ENCODE data around the gene PCDHGB6. TPM values are rescaled to one million over a fixed set of nuclear protein-coding genes. Genes with fewer than 3 reads are reported as not detected.

The PCDHGB6 gene
- total RNA-seq, 1 experiment from 2014 or later = 6.0 TPM

GRCh38 chr5:141412854-141413539, 5.2 kb downstream of the PCDHGB6 start, which contains the start of gene PCDHGA10:
TSS of gene PCDHGA10 (plus strand) at chr5:141412987. CDS start at chr5:141413176, 189 bp downstream.
- no peak within 1 kb of the TSS for H2AK5ac ChIP-seq (ENCODE audit: insufficient read length, low read length)
- H3K9me3 ChIP-seq (ENCODE audit: control insufficient read depth, low read depth, low read length) = no peaks in the 10 kb centered on the region
- Mint-ChIP-seq H3K9me3 (peaks cover 36 to 47% of the 10 kb centered on the region in 2 experiments), H3K27me3 (ENCODE audit: low read depth) (peaks cover 28% of the 10 kb centered on the region), H3K27ac (peak within 1 kb of the TSS in 1 of 3 experiments; percentile 93; a peak in 2 of 7 replicates), H3K4me1 (peaks cover 16 to 23% of the 10 kb centered on the region in 2 experiments), H3K4me3 (peak within 1 kb of the TSS; percentile 83 to 87), H3K36me3 (ENCODE audit: insufficient read depth in 1 of 3, low read depth in 3 of 3) (peaks cover 29 to 55% (median 36%) of the 10 kb centered on the region in 3 experiments)
- H3K79me1 ChIP-seq (ENCODE audit: insufficient read depth, low read depth, low read length, poor library complexity, severe bottlenecking) = no peaks in the 10 kb centered on the region
- H3K23ac ChIP-seq (ENCODE audit: insufficient read length, low read depth, low read length) = no peak within 1 kb of the TSS
- peak; percentile 73 for DNase-seq
- H3K27me3 ChIP-seq (ENCODE audit: insufficient read depth, low read length) = no peaks in the 10 kb centered on the region; the same call in 1 of the 2 replicates
- peak within 1 kb of the TSS; percentile 29 for H3K4me2 ChIP-seq (ENCODE audit: insufficient read depth, insufficient read length, low read length)
- H2BK20ac ChIP-seq (ENCODE audit: low read depth, low read length, poor library complexity, severe bottlenecking) = no peak within 1 kb of the TSS
- H3K14ac ChIP-seq (ENCODE audit: insufficient read depth, low read length) = 0 out of 2 replicates have a peak within 1 kb of the TSS, but pooled peaks have one; percentile 26
- no peaks in the 10 kb centered on the region for H3K79me2 ChIP-seq (ENCODE audit: insufficient read depth, low read length)
- H4K8ac ChIP-seq (replicated peaks; ENCODE audit: insufficient read length, low read depth, low read length) = no peak within 1 kb of the TSS
- H3K4me1 ChIP-seq (ENCODE audit: insufficient read depth, low read length) = no peaks in the 10 kb centered on the region
- H3T11ph ChIP-seq (ENCODE audit: low read length) = no peak within 1 kb of the TSS
- no peak within 1 kb of the TSS for H2AFZ ChIP-seq (ENCODE audit: low read length)
- no peak within 1 kb of the TSS for H3K9ac ChIP-seq (ENCODE audit: extremely low read depth, insufficient read length, low read length)
- no peak within 1 kb of the TSS for H2BK12ac ChIP-seq (ENCODE audit: insufficient read length, low read depth, low read length)
- H2BK5ac ChIP-seq (ENCODE audit: insufficient read length, low read length) = no peak within 1 kb of the TSS
- no peaks in the 10 kb centered on the region for H4K20me1 ChIP-seq (ENCODE audit: control insufficient read depth, insufficient read depth, insufficient read length)
- no peak within 1 kb of the TSS for H4K91ac ChIP-seq (ENCODE audit: insufficient read length, low read depth, low read length)
- no peak within 1 kb of the TSS for H3K18ac ChIP-seq (ENCODE audit: insufficient read length, low read depth, low read length)
- no peak within 1 kb of the TSS for H4K5ac ChIP-seq (ENCODE audit: insufficient read length, low read depth, low read length)
- peak; percentile 89 for TF ChIP-seq CTCF (conservative IDR thresholded peaks at IDR 0.05)
- no peak within 1 kb of the TSS for H2BK15ac ChIP-seq (ENCODE audit: low read depth, low read length)
- no peak within 1 kb of the TSS for H3K56ac ChIP-seq (ENCODE audit: insufficient read length, low read depth, low read length)
- no CpG with 5 or more reads among the region's 31 CpGs for WGBS (ENCODE audit: extremely low coverage, insufficient read length, low lambda C conversion rate)
- no peak within 1 kb of the TSS for H3K27ac ChIP-seq (ENCODE audit: insufficient read length, low read depth, low read length)
- H2BK120ac ChIP-seq (ENCODE audit: low read depth, low read length, poor library complexity, severe bottlenecking) = no peak within 1 kb of the TSS
- H3K4ac ChIP-seq (ENCODE audit: low read depth, low read length) = no peak within 1 kb of the TSS
- H3K23me2 ChIP-seq (ENCODE audit: insufficient read length, low read depth, low read length, poor library complexity, severe bottlenecking) = peaks cover 8% of the 10 kb centered on the region
